ENCODE data around the gene SPEM2. TPM values are rescaled to one million over a fixed set of nuclear protein-coding genes. Genes with fewer than 3 reads are reported as not detected.

The SPEM2 gene
- polyA plus RNA-seq, 1 of the 3 experiments (the other 2 are of a cell fraction) = not detected

DNA sequence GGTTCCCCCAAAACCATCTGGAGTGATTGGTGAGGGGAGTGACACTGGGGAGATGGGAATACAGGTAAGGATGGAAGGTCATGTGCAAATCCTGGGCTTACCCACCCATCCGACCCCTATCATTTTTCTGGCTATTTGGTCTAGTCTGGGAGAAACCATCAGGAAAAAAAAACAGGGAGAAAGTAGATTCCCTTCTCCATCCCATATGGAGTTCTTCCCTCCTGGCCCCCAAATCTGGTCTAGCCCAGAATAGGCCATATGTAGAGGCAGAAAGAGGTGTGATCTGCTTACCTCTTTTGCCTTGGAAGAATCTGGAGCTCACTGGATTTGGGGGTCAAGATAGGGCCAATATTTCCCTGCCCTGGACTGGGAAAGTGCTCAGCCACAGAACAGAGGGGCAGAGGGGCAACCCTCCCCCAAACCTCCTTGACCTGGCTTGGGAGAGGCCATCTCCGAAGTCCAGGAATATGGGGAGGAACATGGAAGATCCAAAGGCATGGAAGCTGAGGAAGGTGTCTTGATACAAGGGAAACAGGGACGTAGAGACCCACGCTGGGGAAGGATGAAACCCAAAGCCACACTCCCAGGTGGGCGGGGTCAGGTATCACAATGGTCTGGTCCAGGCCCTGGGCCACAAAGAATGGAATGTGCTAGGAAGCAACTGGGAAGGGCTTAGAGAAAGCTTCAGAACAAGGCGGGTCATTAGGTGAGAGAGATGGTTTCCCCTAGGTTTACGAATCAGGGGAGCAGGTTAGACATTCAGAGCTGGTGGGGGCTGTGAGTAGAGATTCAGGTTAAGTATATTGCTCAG, 35.6 kb downstream of the SPEM2 start:
- 94% methylated on average over 7 of the region's 7 CpGs for WGBS (ENCODE audit: low lambda C conversion rate)
- ChIA-PET CTCF (interaction anchor here (0.9 kb wide), 1 partner anchor 99 kb away, joined by 3 read pairs; no protein-coding TSS in a partner anchor), POLR2A (interaction anchor here (0.6 kb wide), 1 partner anchor 344 kb away, joined by 3 read pairs; no protein-coding TSS in a partner anchor)
- Histone ChIP-seq H3K4me3 (ENCODE audit: low read depth in 2 of 2, low read length in 1 of 2) (no peak overlapping the region), H3K4me1 (ENCODE audit: control insufficient read depth in 1 of 2, insufficient read depth in 2 of 2, low read depth in 1 of 2, low read length in 1 of 2) (peaks cover 0 to 4% of the 10 kb centered on the region in 2 experiments; a peak in 1 of 4 replicates), H3K27me3 (ENCODE audit: insufficient read depth) (no peaks in the 10 kb centered on the region), H4K20me1 (ENCODE audit: insufficient read depth) (no peaks in the 10 kb centered on the region), H3K36me3 (replicated peaks in 1 of 2; ENCODE audit: control insufficient read depth in 1 of 2, insufficient read depth in 2 of 2, low read length in 1 of 2) (peaks cover 0 to 29% of the 10 kb centered on the region in 2 experiments), H3K9me3 (no peaks in the 10 kb centered on the region), H3K27ac (ENCODE audit: low read depth in 2 of 2, low read length in 1 of 2) (no peak overlapping the region), H3K4me2 (no peak overlapping the region), H3K9me2 (no peaks in the 10 kb centered on the region), H2AFZ (ENCODE audit: low read depth) (no peak overlapping the region), H3K9ac (no peak overlapping the region), H3K79me2 (ENCODE audit: insufficient read depth) (peaks cover 13% of the 10 kb centered on the region; the same call in 1 of the 2 replicates), H3F3A (replicated peaks; ENCODE audit: insufficient read depth) (peaks cover 26% of the 10 kb centered on the region)
- TF ChIP-seq, protein P1, sequence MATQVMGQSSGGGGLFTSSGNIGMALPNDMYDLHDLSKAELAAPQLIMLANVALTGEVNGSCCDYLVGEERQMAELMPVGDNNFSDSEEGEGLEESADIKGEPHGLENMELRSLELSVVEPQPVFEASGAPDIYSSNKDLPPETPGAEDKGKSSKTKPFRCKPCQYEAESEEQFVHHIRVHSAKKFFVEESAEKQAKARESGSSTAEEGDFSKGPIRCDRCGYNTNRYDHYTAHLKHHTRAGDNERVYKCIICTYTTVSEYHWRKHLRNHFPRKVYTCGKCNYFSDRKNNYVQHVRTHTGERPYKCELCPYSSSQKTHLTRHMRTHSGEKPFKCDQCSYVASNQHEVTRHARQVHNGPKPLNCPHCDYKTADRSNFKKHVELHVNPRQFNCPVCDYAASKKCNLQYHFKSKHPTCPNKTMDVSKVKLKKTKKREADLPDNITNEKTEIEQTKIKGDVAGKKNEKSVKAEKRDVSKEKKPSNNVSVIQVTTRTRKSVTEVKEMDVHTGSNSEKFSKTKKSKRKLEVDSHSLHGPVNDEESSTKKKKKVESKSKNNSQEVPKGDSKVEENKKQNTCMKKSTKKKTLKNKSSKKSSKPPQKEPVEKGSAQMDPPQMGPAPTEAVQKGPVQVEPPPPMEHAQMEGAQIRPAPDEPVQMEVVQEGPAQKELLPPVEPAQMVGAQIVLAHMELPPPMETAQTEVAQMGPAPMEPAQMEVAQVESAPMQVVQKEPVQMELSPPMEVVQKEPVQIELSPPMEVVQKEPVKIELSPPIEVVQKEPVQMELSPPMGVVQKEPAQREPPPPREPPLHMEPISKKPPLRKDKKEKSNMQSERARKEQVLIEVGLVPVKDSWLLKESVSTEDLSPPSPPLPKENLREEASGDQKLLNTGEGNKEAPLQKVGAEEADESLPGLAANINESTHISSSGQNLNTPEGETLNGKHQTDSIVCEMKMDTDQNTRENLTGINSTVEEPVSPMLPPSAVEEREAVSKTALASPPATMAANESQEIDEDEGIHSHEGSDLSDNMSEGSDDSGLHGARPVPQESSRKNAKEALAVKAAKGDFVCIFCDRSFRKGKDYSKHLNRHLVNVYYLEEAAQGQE (IDR thresholded peaks at IDR 0.05; ENCODE audit: low read depth, low read length) = no peak
- no peak for TF ChIP-seq USF2 (IDR thresholded peaks at IDR 0.05; ENCODE audit: borderline replicate concordance, low read depth, low read length)
- TF ChIP-seq FOXM1 (IDR thresholded peaks at IDR 0.05; ENCODE audit: low read depth) = no peak
- TF ChIP-seq, protein P2, sequence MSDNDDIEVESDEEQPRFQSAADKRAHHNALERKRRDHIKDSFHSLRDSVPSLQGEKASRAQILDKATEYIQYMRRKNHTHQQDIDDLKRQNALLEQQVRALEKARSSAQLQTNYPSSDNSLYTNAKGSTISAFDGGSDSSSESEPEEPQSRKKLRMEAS (IDR thresholded peaks at IDR 0.05; ENCODE audit: low read depth) = no peak
- TF ChIP-seq EP300 (IDR thresholded peaks at IDR 0.05; ENCODE audit: borderline replicate concordance in 1 of 2, low read depth in 1 of 2, low read length in 1 of 2) = no peak
- TF ChIP-seq RCOR1 (IDR thresholded peaks at IDR 0.05; ENCODE audit: low read length) = no peak
- no peak for TF ChIP-seq EZH2phosphoT487 (IDR thresholded peaks at IDR 0.05; ENCODE audit: borderline replicate concordance, low read depth)
- no peak for TF ChIP-seq USF1 (IDR thresholded peaks at IDR 0.05; ENCODE audit: borderline replicate concordance, low read depth)
- no peak for TF ChIP-seq ELF1 (IDR thresholded peaks at IDR 0.05)
- no peak for TF ChIP-seq RFX5 (IDR thresholded peaks at IDR 0.05; ENCODE audit: low read length)
- TF ChIP-seq CHD2 (IDR thresholded peaks at IDR 0.05; ENCODE audit: low read length, partially characterized antibody) = no peak
- no peak for TF ChIP-seq NRF1 (IDR thresholded peaks at IDR 0.05; ENCODE audit: low read depth, low read length)
- TF ChIP-seq JUND (IDR thresholded peaks at IDR 0.05) = no peak
- TF ChIP-seq GATA2 (CRISPR knock-in tag; IDR thresholded peaks at IDR 0.05) = no peak
- TF ChIP-seq SIN3A (IDR thresholded peaks at IDR 0.05; ENCODE audit: borderline replicate concordance, low read depth, low read length) = no peak
- no peak for TF ChIP-seq MEF2A (IDR thresholded peaks at IDR 0.05; ENCODE audit: borderline replicate concordance, low read depth)
- no peak for TF ChIP-seq TCF12 (IDR thresholded peaks at IDR 0.05)
- TF ChIP-seq TEAD4 (IDR thresholded peaks at IDR 0.05; ENCODE audit: borderline replicate concordance, insufficient read depth) = no peak
- no peak for DNase-seq
